GM10248 (cell line): ENCODE data around the gene C1QTNF5.

Experiments
- CTCF ChIA-PET: fragments of 300-600 bp; sonication (Branson Sonifier 250); formaldehyde crosslinking; extraction: SDS; loops from one replicate; lab custom pipeline; 2021; ENCODE audit warnings: antibody characterized with exemption; lab: Yijun Ruan, JAX
- POLR2A ChIA-PET: fragments of 350-650 bp; sonication (Branson Sonifier 250); formaldehyde crosslinking; extraction: SDS; loops from one replicate; lab custom pipeline; 2020; ENCODE audit warnings: antibody characterized with exemption; lab: Yijun Ruan, JAX
- DNase-seq: peaks from one replicate; pipeline ENCODE4 v3.0.0; 2012; ENCODE audit errors: extremely low spot score
- TF ChIP-seq, protein P1 (sequence below): IDR thresholded peaks from 2 replicates; pipeline ENCODE4 v1.5.1; 2012; ENCODE audit warnings: mild to moderate bottlenecking, low read depth; ENCODE audit errors: extremely low read depth, missing control alignments, control extremely low read depth

The C1QTNF5 gene

DNA sequence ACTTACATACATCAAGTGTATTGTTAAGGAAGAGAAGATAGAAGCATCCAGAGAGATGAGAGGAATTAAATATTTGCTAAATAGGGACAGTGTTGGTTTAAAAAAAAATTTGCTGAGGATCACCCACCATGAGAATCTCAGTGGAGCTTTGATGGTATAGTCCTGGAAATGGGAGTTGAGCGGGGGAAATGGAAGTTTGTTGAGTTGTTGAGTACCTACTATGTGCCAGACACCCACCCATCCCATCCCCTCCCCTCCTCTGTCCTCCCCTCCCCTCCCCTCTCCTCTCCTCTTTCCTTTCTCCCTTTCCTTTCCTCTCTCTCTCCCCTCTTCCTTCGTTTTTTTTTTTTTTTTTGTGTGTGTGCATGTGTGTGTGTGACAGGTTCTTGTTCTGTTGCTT lies 10.5 kb upstream of the C1QTNF5 start:
- CTCF ChIA-PET = interaction anchor here (0.8 to 4.5 kb wide), 3 partner anchors 13 to 124 kb away, joined by 3 to 43 read pairs (median 3); no protein-coding TSS in a partner anchor
- POLR2A ChIA-PET = no interaction called here
- TF ChIP-seq, protein P1, sequence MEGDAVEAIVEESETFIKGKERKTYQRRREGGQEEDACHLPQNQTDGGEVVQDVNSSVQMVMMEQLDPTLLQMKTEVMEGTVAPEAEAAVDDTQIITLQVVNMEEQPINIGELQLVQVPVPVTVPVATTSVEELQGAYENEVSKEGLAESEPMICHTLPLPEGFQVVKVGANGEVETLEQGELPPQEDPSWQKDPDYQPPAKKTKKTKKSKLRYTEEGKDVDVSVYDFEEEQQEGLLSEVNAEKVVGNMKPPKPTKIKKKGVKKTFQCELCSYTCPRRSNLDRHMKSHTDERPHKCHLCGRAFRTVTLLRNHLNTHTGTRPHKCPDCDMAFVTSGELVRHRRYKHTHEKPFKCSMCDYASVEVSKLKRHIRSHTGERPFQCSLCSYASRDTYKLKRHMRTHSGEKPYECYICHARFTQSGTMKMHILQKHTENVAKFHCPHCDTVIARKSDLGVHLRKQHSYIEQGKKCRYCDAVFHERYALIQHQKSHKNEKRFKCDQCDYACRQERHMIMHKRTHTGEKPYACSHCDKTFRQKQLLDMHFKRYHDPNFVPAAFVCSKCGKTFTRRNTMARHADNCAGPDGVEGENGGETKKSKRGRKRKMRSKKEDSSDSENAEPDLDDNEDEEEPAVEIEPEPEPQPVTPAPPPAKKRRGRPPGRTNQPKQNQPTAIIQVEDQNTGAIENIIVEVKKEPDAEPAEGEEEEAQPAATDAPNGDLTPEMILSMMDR = no peak
- DNase-seq = no peak

DNA sequence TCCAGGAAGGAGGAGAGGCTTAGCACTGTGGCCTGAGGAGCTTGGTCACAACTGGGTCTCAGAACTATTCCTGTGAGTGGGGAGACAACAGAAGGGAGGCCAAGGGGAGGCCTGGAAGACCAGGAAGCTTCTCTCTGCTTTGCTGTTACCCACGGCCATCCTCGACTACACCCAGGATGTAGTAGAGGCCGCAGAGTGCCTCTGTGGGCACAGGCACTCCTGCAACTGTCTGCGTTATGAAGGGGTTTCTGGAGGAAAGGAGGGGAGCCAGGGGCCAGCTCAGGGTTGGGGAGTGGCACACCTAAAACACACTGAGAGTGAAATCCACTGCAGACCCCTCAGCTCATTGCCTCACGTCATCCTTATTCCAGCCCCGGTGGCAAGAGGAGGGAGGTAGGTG lies 9.6 kb upstream of the C1QTNF5 start:
- POLR2A ChIA-PET = no interaction called here
- TF ChIP-seq, protein P1 = no peak
- CTCF ChIA-PET = interaction anchor here (0.8 to 4.5 kb wide), 7 partner anchors 12 to 125 kb away, joined by 3 to 43 read pairs (median 3); no protein-coding TSS in a partner anchor
- no peak for DNase-seq

DNA sequence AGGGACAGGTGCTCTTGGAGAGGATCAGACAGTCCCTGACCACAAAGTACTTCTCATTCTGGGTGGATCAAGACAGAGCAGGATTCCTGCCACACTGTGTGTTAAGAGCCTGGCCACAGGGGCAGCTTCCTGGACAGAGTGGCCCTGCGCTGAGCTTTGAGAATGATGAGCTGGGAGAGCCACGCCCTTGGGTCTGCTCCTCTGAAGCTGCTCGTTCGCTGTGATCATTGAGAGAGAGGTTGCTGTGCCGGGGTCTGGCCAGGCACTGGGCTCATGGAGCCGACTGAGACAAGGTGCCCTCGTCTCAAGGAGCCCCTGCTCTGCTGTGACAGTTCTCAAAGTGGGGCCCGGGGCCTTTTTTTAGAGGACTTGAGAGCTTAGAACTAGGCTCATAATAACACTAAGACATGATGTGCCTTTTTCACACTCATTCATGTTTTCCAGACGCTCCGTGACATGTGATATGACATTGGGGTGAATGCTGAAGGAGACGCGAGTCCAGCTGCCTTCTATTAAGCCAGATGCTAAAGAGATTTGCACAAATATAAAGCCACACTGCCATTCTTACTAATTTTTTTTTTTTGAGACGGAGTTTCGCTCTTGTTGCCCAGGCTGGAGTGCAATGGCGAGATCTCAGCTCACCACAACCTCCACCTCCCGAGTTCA lies 7.4 kb upstream of the C1QTNF5 start:
- POLR2A ChIA-PET = no interaction called here
- DNase-seq = no peak
- TF ChIP-seq, protein P1 = no peak
- CTCF ChIA-PET = interaction anchor here (1.3 to 6.4 kb wide), 7 partner anchors 8 to 760 kb away, joined by 3 to 44 read pairs (median 11); no protein-coding TSS in a partner anchor

DNA sequence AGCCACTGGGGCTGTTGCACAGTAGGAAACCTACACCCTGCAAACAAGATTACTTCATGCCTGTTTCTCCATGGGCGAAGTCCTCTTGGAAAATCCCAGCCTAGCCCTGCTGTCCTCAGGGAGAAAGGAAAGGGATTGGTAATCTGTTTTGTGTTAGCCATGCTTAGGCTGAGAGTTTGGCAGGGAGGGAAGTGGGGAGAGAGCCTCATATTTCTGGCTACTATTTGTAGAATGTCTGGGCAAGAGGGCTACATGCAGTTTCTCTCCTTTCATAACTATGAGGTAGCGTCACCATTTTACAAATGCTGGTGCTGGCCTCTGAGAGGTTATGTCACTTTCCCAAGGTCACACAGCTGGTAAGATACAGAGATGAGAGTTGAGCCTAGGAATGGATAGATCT lies 6.6 kb upstream of the C1QTNF5 start:
- CTCF ChIA-PET = interaction anchor here (0.8 to 6.4 kb wide), 7 partner anchors 9 to 133 kb away, joined by 3 to 44 read pairs (median 11); no protein-coding TSS in a partner anchor
- POLR2A ChIA-PET = no interaction called here
- DNase-seq = no peak
- TF ChIP-seq, protein P1 = no peak

DNA sequence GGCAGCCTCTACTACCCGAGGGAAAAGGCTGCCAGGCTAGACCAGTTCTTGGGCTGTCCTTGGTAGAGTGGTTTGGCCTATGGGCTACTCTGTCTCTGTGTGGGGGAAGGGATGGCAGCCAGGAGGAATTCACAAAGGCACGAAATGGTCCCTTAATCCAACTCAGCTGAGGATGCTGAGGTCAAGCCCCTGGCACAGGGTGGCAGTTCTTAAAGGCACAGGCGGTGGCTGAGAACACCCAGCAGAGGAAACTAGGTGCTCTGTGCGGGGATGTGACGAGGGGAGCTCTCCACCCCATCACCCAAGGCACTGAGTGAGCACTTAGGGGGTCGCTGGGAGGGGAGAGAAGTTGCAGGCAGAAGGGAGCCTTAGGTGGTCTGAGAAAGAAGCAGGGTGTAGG lies 5.9 kb upstream of the C1QTNF5 start, which contains the start of gene MFRP:
Gene MFRP, minus strand, starts transcription at position 101 of the 400 bp plus-strand sequence. CDS start 192 bp downstream, outside the sequence.
- ChIA-PET CTCF (interaction anchor here (0.8 to 6.4 kb wide), 4 partner anchors 8 to 134 kb away, joined by 3 to 44 read pairs (median 9); no protein-coding TSS in a partner anchor), POLR2A (no interaction called here)
- no peak for DNase-seq
- TF ChIP-seq, protein P1 = no peak

DNA sequence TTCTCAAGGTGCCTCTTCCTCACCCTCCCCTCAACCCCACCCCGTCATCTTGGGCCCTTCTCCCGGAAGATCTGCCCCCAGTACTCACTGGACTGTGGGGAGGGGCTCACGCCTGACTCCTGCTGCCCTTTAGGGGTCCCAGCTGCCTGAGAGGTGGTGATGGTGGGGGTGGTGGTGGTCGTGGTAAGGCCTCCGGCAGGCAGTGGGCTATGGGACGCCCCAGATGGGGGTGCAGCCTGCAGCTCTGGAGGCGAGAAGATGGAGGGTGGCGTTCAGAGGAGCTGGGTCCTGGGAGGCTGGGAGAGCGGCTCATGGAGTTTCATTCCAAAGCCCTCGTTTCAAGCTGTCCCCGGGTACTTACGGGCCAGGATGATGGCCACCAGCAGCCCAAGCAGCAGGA lies 5.0 kb upstream of the C1QTNF5 start:
- DNase-seq = no peak
- ChIA-PET CTCF (interaction anchor here (2.7 to 6.4 kb wide), 3 partner anchors 10 to 29 kb away, joined by 8 to 44 read pairs (median 35); no protein-coding TSS in a partner anchor), POLR2A (no interaction called here)
- TF ChIP-seq, protein P1 = no peak
